SK-N-SH treated with all-trans-retinoic acid at 6 μM for 48 hours (cell line): ENCODE measurements around the gene XPC.

ENCODE experiments used
- ARNTL ChIP-seq: fragments of 450-650 bp; formaldehyde crosslinking; IDR thresholded peaks from 2 replicates; pipeline ENCODE4 v1.5.0; 2020; ENCODE audit warnings: low read depth, mild to moderate bottlenecking, moderate library complexity, borderline replicate concordance
- ISL1 ChIP-seq: fragments of 250-450 bp; sonication (Bioruptor Pico); IDR thresholded peaks from 2 replicates; pipeline ENCODE4 v2.1.2; 2022; ENCODE audit warnings: mild to moderate bottlenecking, moderate library complexity
- OSR1 ChIP-seq: fragments of 250-450 bp; sonication (Bioruptor Pico); IDR thresholded peaks from 2 replicates; pipeline ENCODE4 v1.8.0; 2022; ENCODE audit warnings: moderate library complexity, mild to moderate bottlenecking, inconsistent platforms
- PPARA ChIP-seq: fragments of 250-450 bp; sonication (Bioruptor Pico); IDR thresholded peaks from 2 replicates; pipeline ENCODE4 v1.5.0; 2020; ENCODE audit warnings: mild to moderate bottlenecking, borderline replicate concordance
- RARB ChIP-seq: fragments of 250-450 bp; sonication (Bioruptor Pico); IDR thresholded peaks from 2 replicates; pipeline ENCODE4 v1.8.0; 2021; ENCODE audit warnings: mild to moderate bottlenecking, moderate library complexity
- TCF4 ChIP-seq: fragments of 250-450 bp; sonication (Bioruptor Pico); IDR thresholded peaks from 2 replicates; pipeline ENCODE4 v1.8.0; 2021; ENCODE audit warnings: mild to moderate bottlenecking, moderate library complexity, borderline replicate concordance
- ZFP3 ChIP-seq: fragments of 250-450 bp; sonication (Bioruptor Pico); IDR thresholded peaks from 2 replicates; pipeline ENCODE4 v1.5.0; 2020; ENCODE audit warnings: mild to moderate bottlenecking, moderate library complexity
- ZFP30 ChIP-seq: fragments of 450-650 bp; formaldehyde crosslinking; IDR thresholded peaks from 2 replicates; pipeline ENCODE4 v1.5.0; 2022; ENCODE audit warnings: mild to moderate bottlenecking, moderate library complexity
- ZNF565 ChIP-seq: fragments of 450-650 bp; formaldehyde crosslinking; conservative IDR thresholded peaks from 2 replicates; pipeline ENCODE4 v1.5.0; 2020; ENCODE audit warnings: low read depth, mild to moderate bottlenecking, moderate library complexity
- ZNF8 ChIP-seq: fragments of 450-650 bp; formaldehyde crosslinking; IDR thresholded peaks from 2 replicates; pipeline ENCODE4 v1.5.0; 2020; ENCODE audit warnings: mild to moderate bottlenecking, moderate library complexity
- TF ChIP-seq, protein P1 (sequence below): fragments of 250-450 bp; sonication (Bioruptor Pico); IDR thresholded peaks from 2 replicates; pipeline ENCODE4 v1.5.0; 2020; ENCODE audit warnings: mild to moderate bottlenecking, moderate library complexity
- TF ChIP-seq, protein P2 (sequence below): fragments of 250-450 bp; sonication (Bioruptor Pico); IDR thresholded peaks from 2 replicates; pipeline ENCODE4 v1.8.0; 2020; ENCODE audit warnings: mild to moderate bottlenecking, moderate library complexity, borderline replicate concordance
- TF ChIP-seq, protein P3 (sequence below): fragments of 250-450 bp; sonication (Bioruptor Pico); IDR thresholded peaks from 2 replicates; pipeline ENCODE4 v1.8.0; 2021; ENCODE audit warnings: low read depth, mild to moderate bottlenecking, moderate library complexity, borderline replicate concordance

DNA sequence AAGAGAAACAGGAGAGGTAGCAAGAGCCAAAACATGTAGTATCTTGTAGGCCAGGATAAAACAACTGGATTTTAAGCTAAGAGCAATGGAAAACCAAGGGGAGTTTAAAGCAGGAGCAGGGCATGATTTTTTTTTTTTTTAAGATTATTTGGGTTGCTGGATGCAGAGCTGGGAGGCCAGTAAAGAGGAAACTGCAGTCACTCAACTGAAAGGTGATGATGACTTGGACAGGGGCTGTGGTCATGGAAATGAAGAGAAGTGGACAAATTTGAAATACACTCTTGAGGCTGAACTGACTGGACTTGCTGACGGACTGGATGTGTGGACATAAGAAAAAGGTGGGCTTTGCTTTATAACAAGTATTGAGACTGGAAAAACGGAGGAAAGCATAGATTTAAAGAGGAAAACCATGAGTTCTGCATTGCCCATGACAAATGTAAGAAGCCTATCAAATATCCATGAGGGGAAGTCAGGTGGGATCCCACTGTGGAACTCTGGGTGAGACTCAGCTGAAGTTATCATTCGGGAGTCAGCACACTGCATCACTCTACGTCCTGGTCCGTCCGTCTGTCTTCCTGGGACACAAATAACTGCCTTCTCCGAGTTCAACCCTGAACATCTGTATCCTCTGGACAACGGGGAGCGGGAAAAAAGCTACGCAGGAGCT is 688 bp downstream of the XPC start:
- TF ChIP-seq ISL1 (CRISPR knock-in tag), result no peak
- TF ChIP-seq ARNTL (CRISPR knock-in tag), result no peak
- TF ChIP-seq ZNF8, result no peak
- TF ChIP-seq, protein P1, sequence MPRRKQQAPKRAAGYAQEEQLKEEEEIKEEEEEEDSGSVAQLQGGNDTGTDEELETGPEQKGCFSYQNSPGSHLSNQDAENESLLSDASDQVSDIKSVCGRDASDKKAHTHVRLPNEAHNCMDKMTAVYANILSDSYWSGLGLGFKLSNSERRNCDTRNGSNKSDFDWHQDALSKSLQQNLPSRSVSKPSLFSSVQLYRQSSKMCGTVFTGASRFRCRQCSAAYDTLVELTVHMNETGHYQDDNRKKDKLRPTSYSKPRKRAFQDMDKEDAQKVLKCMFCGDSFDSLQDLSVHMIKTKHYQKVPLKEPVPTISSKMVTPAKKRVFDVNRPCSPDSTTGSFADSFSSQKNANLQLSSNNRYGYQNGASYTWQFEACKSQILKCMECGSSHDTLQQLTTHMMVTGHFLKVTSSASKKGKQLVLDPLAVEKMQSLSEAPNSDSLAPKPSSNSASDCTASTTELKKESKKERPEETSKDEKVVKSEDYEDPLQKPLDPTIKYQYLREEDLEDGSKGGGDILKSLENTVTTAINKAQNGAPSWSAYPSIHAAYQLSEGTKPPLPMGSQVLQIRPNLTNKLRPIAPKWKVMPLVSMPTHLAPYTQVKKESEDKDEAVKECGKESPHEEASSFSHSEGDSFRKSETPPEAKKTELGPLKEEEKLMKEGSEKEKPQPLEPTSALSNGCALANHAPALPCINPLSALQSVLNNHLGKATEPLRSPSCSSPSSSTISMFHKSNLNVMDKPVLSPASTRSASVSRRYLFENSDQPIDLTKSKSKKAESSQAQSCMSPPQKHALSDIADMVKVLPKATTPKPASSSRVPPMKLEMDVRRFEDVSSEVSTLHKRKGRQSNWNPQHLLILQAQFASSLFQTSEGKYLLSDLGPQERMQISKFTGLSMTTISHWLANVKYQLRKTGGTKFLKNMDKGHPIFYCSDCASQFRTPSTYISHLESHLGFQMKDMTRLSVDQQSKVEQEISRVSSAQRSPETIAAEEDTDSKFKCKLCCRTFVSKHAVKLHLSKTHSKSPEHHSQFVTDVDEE (CRISPR knock-in tag), result no peak
- TF ChIP-seq ZNF565 (CRISPR knock-in tag), result no peak
- no peak for TF ChIP-seq ZFP30 (CRISPR knock-in tag)
- no peak for TF ChIP-seq ZFP3 (CRISPR knock-in tag)
- TF ChIP-seq PPARA (CRISPR knock-in tag), result no peak
- no peak for TF ChIP-seq TCF4 (CRISPR knock-in tag)
- TF ChIP-seq RARB (CRISPR knock-in tag), result no peak
- TF ChIP-seq, protein P2, sequence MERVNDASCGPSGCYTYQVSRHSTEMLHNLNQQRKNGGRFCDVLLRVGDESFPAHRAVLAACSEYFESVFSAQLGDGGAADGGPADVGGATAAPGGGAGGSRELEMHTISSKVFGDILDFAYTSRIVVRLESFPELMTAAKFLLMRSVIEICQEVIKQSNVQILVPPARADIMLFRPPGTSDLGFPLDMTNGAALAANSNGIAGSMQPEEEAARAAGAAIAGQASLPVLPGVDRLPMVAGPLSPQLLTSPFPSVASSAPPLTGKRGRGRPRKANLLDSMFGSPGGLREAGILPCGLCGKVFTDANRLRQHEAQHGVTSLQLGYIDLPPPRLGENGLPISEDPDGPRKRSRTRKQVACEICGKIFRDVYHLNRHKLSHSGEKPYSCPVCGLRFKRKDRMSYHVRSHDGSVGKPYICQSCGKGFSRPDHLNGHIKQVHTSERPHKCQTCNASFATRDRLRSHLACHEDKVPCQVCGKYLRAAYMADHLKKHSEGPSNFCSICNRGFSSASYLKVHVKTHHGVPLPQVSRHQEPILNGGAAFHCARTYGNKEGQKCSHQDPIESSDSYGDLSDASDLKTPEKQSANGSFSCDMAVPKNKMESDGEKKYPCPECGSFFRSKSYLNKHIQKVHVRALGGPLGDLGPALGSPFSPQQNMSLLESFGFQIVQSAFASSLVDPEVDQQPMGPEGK (CRISPR knock-in tag), result no peak
- no peak for TF ChIP-seq OSR1 (CRISPR knock-in tag)
- TF ChIP-seq, protein P3, sequence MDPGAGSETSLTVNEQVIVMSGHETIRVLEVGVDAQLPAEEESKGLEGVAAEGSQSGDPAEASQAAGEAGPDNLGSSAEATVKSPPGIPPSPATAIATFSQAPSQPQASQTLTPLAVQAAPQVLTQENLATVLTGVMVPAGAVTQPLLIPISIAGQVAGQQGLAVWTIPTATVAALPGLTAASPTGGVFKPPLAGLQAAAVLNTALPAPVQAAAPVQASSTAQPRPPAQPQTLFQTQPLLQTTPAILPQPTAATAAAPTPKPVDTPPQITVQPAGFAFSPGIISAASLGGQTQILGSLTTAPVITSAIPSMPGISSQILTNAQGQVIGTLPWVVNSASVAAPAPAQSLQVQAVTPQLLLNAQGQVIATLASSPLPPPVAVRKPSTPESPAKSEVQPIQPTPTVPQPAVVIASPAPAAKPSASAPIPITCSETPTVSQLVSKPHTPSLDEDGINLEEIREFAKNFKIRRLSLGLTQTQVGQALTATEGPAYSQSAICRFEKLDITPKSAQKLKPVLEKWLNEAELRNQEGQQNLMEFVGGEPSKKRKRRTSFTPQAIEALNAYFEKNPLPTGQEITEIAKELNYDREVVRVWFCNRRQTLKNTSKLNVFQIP (CRISPR knock-in tag), result no peak
